HCT116 (cell line): Measurements from ENCODE around the gene RORB. TPM values are rescaled to one million over a fixed set of nuclear protein-coding genes. Genes with fewer than 3 reads are reported as not detected.

Experiments used
- ATAC-seq: fragments of 200-7000 bp; cut with Tn5 transposase; 2 replicates; pipeline ENCODE4 v1.9.1; 2020; ENCODE audit warnings: mild to moderate bottlenecking, moderate library complexity
- BruUV-seq: library from RNA; stranded (reverse); fragments of 400-500 nt; replicated peaks from 2 replicates; lab custom pipeline; 2021; lab: Mats Ljungman, UMichigan
- CTCF ChIA-PET: fragments of 300-600 bp; sonication (Branson Sonifier 250); formaldehyde crosslinking; loops from one replicate; lab custom pipeline; 2021; ENCODE audit warnings: antibody characterized with exemption; lab: Charles Lee
- POLR2A ChIA-PET: fragments of 300-600, 350-600 bp; sonication (Branson Sonifier 250); formaldehyde crosslinking; loops from one replicate; lab custom pipeline; 2021; ENCODE audit warnings: antibody characterized with exemption; lab: Charles Lee
- RAD21 ChIA-PET, 2 experiments: fragments of 300-600 bp; sonication (Branson Sonifier 250); formaldehyde crosslinking; loops; one replicate each; lab custom pipeline; 2023; ENCODE audit warnings: low total read pairs in 2 of 2; ENCODE audit not compliant: uncharacterized antibody in 2 of 2, unreplicated experiment in 2 of 2, low non-redundant PET in 1 of 2; lab: Charles Lee
- DNase-seq: peaks from one replicate; pipeline ENCODE4 v3.0.0-alpha.2; 2010; ENCODE audit warnings: low read depth, low spot score
- H2AFZ ChIP-seq: fragments of 200-600 bp; shearing (Covaris generic), sonication (generic); 2 replicates; pipeline ENCODE4 v1.6.1; 2017; ENCODE audit warnings: low read depth, mixed run types, mixed read lengths, antibody characterized with exemption, low read length; ENCODE audit not compliant: poor library complexity, severe bottlenecking
- H3K27ac ChIP-seq: 2 replicates; pipeline ENCODE4 v1.5.1; 2012; ENCODE audit warnings: low read depth, low read length
- H3K27me3 ChIP-seq: fragments of 200-600 bp; sonication (generic); 2 replicates; pipeline ENCODE4 v1.6.1; 2016; ENCODE audit warnings: mixed run types, low read length, mixed read lengths; ENCODE audit not compliant: insufficient read depth
- H3K36me3 ChIP-seq, 2 experiments: fragments of 200-500 bp in 1 of 2; fragments of 200-600 bp in 1 of 2; sonication (Bioruptor generic) in 1 of 2; sonication (generic) in 1 of 2; 2 replicates each; pipeline versions ENCODE4 v1.5.1 to v1.6.1; 2014 to 2016; ENCODE audit warnings: low read length in 2 of 2, inconsistent platforms in 1 of 2, mixed read lengths in 1 of 2, mixed run types in 1 of 2; ENCODE audit not compliant: insufficient read depth in 2 of 2, control insufficient read depth in 1 of 2
- H3K4me1 ChIP-seq, 2 experiments: fragments of 200-600 bp in 1 of 2; sonication (generic) in 1 of 2; 2 replicates each; pipeline versions ENCODE4 v1.5.1 to v1.6.1; 2012 to 2017; ENCODE audit warnings: low read length in 2 of 2, inconsistent platforms in 1 of 2, mild to moderate bottlenecking in 1 of 2, mixed read lengths in 1 of 2, mixed run types in 1 of 2, moderate library complexity in 1 of 2; ENCODE audit not compliant: insufficient read depth in 2 of 2, control insufficient read depth in 1 of 2
- H3K4me2 ChIP-seq: fragments of 200-600 bp; sonication (generic); 2 replicates; pipeline ENCODE4 v1.6.1; 2017; ENCODE audit warnings: mixed run types, low read length, mixed read lengths
- H3K4me3 ChIP-seq, 2 experiments: fragments of 200-600 bp in 1 of 2; sonication (generic) in 1 of 2; replicated peaks in 1 of 2; 2 replicates each; pipeline ENCODE4 v1.5.1; 2011 to 2016; ENCODE audit warnings: low read length in 2 of 2, control low read depth in 1 of 2, low read depth in 1 of 2, mild to moderate bottlenecking in 1 of 2, mixed read lengths in 1 of 2, mixed run types in 1 of 2
- H3K79me2 ChIP-seq: fragments of 200-600 bp; sonication (generic); 2 replicates; pipeline ENCODE4 v1.6.1; 2017; ENCODE audit warnings: mild to moderate bottlenecking, mixed run types, low read length, moderate library complexity, mixed read lengths; ENCODE audit not compliant: insufficient read depth
- H3K9ac ChIP-seq: fragments of 200-600 bp; sonication (generic); 2 replicates; pipeline ENCODE4 v1.6.1; 2016; ENCODE audit warnings: low read length, mixed read lengths
- H3K9me2 ChIP-seq: fragments of 200-600 bp; sonication (generic), shearing (Covaris generic); 2 replicates; pipeline ENCODE4 v1.6.1; 2017; ENCODE audit warnings: mixed run types, mild to moderate bottlenecking, moderate library complexity; ENCODE audit not compliant: insufficient read depth
- H3K9me3 ChIP-seq, 2 experiments: fragments of 200-500 bp in 1 of 2; fragments of 200-600 bp in 1 of 2; sonication (Bioruptor generic) in 1 of 2; sonication (generic) in 1 of 2; 2 replicates each; pipeline ENCODE4 v1.6.1; 2014 to 2017; ENCODE audit warnings: low read length in 2 of 2, mixed read lengths in 2 of 2, inconsistent platforms in 1 of 2, low read depth in 1 of 2, mild to moderate bottlenecking in 1 of 2, mixed run types in 1 of 2, moderate library complexity in 1 of 2; ENCODE audit not compliant: control insufficient read depth in 1 of 2, insufficient read depth in 1 of 2
- H4K20me1 ChIP-seq: fragments of 200-600 bp; sonication (generic), shearing (Covaris generic); 2 replicates; pipeline ENCODE4 v1.6.1; 2017; ENCODE audit warnings: mixed run types, mild to moderate bottlenecking, moderate library complexity; ENCODE audit not compliant: insufficient read depth
- CEBPB ChIP-seq: IDR thresholded peaks from 2 replicates; pipeline ENCODE4 v1.6.1; 2012; ENCODE audit warnings: low read depth
- CTCF ChIP-seq, 3 experiments: fragments of 200-600 bp in 1 of 3; sonication (generic) in 1 of 3; IDR thresholded peaks in 2 of 3; conservative IDR thresholded peaks in 1 of 3; 2 replicates each; pipeline ENCODE4 v1.5.1; 2012 to 2017; ENCODE audit warnings: low read depth in 2 of 3, low read length in 2 of 3, antibody characterized with exemption in 1 of 3, borderline replicate concordance in 1 of 3, control low read depth in 1 of 3, mild to moderate bottlenecking in 1 of 3, mixed read lengths in 1 of 3, mixed run types in 1 of 3, moderate library complexity in 1 of 3; ENCODE audit not compliant: insufficient read depth in 1 of 3
- EGR1 ChIP-seq: IDR thresholded peaks from 2 replicates; pipeline ENCODE4 v1.6.1; 2012; ENCODE audit warnings: low read depth
- EZH2 ChIP-seq: fragments of 200-600 bp; sonication (generic); IDR thresholded peaks from 2 replicates; pipeline ENCODE4 v1.6.1; 2017; ENCODE audit warnings: antibody characterized with exemption, mixed run types
- EZH2phosphoT487 ChIP-seq: fragments of 200-600 bp; IDR thresholded peaks from 2 replicates; pipeline ENCODE4 v1.6.1; 2018; ENCODE audit warnings: antibody characterized with exemption, borderline replicate concordance
- FOSL1 ChIP-seq: IDR thresholded peaks from 2 replicates; pipeline ENCODE4 v1.6.1; 2012; ENCODE audit warnings: low read depth
- JUND ChIP-seq: IDR thresholded peaks from 2 replicates; pipeline ENCODE4 v1.6.1; 2012
- POLR2AphosphoS5 ChIP-seq: IDR thresholded peaks from 2 replicates; pipeline ENCODE4 v1.6.1; 2011; ENCODE audit warnings: mild to moderate bottlenecking, low read depth, low read length, moderate library complexity
- RAD21 ChIP-seq: IDR thresholded peaks from 2 replicates; pipeline ENCODE4 v1.6.1; 2012; ENCODE audit warnings: low read depth, mild to moderate bottlenecking
- SP1 ChIP-seq: IDR thresholded peaks from 2 replicates; pipeline ENCODE4 v1.6.1; 2012; ENCODE audit warnings: low read depth
- SRF ChIP-seq: IDR thresholded peaks from 2 replicates; pipeline ENCODE4 v1.6.1; 2012; ENCODE audit warnings: low read depth
- TCF7L2 ChIP-seq: IDR thresholded peaks from 2 replicates; pipeline ENCODE4 v1.7.0; 2011; ENCODE audit warnings: borderline replicate concordance, inconsistent platforms; ENCODE audit not compliant: insufficient read depth, insufficient read length; ENCODE audit errors: extremely low read depth
- ZFX ChIP-seq: fragments of 450-650 bp; IDR thresholded peaks from 2 replicates; pipeline ENCODE4 v1.6.1; 2017
- ZNF274 ChIP-seq: fragments of 200-500 bp; sonication (Bioruptor generic); IDR thresholded peaks from 2 replicates; pipeline ENCODE4 v1.6.1; 2014; ENCODE audit warnings: mild to moderate bottlenecking, low read depth, low read length, inconsistent platforms
- intact Hi-C: fragments of 100-400 bp; cut with micrococcal nuclease; formaldehyde crosslinking; loops from 2 replicates; pipeline ENCODE4 v1.10.0; 2022
- total RNA-seq: library from RNA; stranded (reverse); gene quantifications from one replicate; pipeline ENCODE4 v1.2.1, GENCODE V29; 2021; ENCODE audit not compliant: unreplicated experiment
- TF ChIP-seq, protein P1 (sequence below): IDR thresholded peaks from 2 replicates; pipeline ENCODE4 v1.6.1; 2012
- TF ChIP-seq, protein P2 (sequence below): IDR thresholded peaks from 2 replicates; pipeline ENCODE4 v1.6.1; 2012
- TF ChIP-seq, protein P3 (sequence below): IDR thresholded peaks from 2 replicates; pipeline ENCODE4 v1.6.1; 2012; ENCODE audit warnings: low read depth

RORB gene
- total RNA-seq, 1 experiment from 2014 or later, result 0.02 TPM

GRCh38 chr9:74576176-74576575, 79.0 kb downstream of the RORB start:
- ChIA-PET POLR2A (no interaction called here), RAD21 (interaction anchor here in 1 of 2 experiments (0.5 kb wide), 1 partner anchor 296 kb away, joined by 4 read pairs; no protein-coding TSS in a partner anchor), CTCF (no interaction called here)
- intact Hi-C loops, result loop anchor here (5.0 to 10.0 kb wide), 3 partner anchors 166 to 1564 kb away; no protein-coding TSS in a partner anchor
- no peaks in the 10 kb centered on the region for H3K4me1 ChIP-seq
- peaks cover 67% of the 10 kb centered on the region for H3K27me3 ChIP-seq
- no peak for ATAC-seq
- no peak overlapping the region for H3K27ac ChIP-seq
- no peaks in the 10 kb centered on the region for H3K9me2 ChIP-seq
- no peak overlapping the region for H3K4me3 ChIP-seq
- H3K9ac ChIP-seq, result no peak overlapping the region
- no peak overlapping the region for H3K4me2 ChIP-seq
- H3K36me3 ChIP-seq, result no peaks in the 10 kb centered on the region
- no peaks in the 10 kb centered on the region for H3K79me2 ChIP-seq
- H2AFZ ChIP-seq, result no peak overlapping the region
- no TSS peak for BruUV-seq
- no peak for DNase-seq
- TF ChIP-seq, protein P1, sequence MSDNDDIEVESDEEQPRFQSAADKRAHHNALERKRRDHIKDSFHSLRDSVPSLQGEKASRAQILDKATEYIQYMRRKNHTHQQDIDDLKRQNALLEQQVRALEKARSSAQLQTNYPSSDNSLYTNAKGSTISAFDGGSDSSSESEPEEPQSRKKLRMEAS, result no peak
- TF ChIP-seq EZH2 (no peak), POLR2AphosphoS5 (no peak), JUND (no peak), TCF7L2 (no peak), FOSL1 (no peak), SP1 (no peak), ZNF274 (no peak), ZFX (no peak), CEBPB (no peak), SRF (no peak), EGR1 (no peak), CTCF (IDR thresholded peaks at IDR 0.05 in 2 of 3, conservative IDR thresholded peaks at IDR 0.05 in 1 of 3; ENCODE audit: borderline replicate concordance in 1 of 3, insufficient read depth in 1 of 3, low read depth in 2 of 3, low read length in 2 of 3) (no peak), RAD21 (no peak), EZH2phosphoT487 (no peak)
- TF ChIP-seq, protein P2, sequence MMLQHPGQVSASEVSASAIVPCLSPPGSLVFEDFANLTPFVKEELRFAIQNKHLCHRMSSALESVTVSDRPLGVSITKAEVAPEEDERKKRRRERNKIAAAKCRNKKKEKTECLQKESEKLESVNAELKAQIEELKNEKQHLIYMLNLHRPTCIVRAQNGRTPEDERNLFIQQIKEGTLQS, result no peak
- TF ChIP-seq, protein P3, sequence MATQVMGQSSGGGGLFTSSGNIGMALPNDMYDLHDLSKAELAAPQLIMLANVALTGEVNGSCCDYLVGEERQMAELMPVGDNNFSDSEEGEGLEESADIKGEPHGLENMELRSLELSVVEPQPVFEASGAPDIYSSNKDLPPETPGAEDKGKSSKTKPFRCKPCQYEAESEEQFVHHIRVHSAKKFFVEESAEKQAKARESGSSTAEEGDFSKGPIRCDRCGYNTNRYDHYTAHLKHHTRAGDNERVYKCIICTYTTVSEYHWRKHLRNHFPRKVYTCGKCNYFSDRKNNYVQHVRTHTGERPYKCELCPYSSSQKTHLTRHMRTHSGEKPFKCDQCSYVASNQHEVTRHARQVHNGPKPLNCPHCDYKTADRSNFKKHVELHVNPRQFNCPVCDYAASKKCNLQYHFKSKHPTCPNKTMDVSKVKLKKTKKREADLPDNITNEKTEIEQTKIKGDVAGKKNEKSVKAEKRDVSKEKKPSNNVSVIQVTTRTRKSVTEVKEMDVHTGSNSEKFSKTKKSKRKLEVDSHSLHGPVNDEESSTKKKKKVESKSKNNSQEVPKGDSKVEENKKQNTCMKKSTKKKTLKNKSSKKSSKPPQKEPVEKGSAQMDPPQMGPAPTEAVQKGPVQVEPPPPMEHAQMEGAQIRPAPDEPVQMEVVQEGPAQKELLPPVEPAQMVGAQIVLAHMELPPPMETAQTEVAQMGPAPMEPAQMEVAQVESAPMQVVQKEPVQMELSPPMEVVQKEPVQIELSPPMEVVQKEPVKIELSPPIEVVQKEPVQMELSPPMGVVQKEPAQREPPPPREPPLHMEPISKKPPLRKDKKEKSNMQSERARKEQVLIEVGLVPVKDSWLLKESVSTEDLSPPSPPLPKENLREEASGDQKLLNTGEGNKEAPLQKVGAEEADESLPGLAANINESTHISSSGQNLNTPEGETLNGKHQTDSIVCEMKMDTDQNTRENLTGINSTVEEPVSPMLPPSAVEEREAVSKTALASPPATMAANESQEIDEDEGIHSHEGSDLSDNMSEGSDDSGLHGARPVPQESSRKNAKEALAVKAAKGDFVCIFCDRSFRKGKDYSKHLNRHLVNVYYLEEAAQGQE, result no peak
- no peaks in the 10 kb centered on the region for H3K9me3 ChIP-seq
- H4K20me1 ChIP-seq, result no peaks in the 10 kb centered on the region
